Activated CD4-positive, alpha-beta T cell treated with anti-CD3 and anti-CD28 coated beads, Interleukin-2, amount 50 U/mL, for 24 hours (primary cell): ENCODE data around the gene TEX14.
"Not testable (repeated sequence)": the region's sequence is repeated elsewhere in the genome, so short reads cannot be mapped to it uniquely, and the experiment has no call there.

ENCODE experiments used
- DNase-seq, 2 donors: peaks; one replicate each; pipeline ENCODE4 v3.0.0-alpha.2; 2020; ENCODE audit warnings: low read depth in 1 of 2, low spot score in 1 of 2

TEX14 gene

DNA sequence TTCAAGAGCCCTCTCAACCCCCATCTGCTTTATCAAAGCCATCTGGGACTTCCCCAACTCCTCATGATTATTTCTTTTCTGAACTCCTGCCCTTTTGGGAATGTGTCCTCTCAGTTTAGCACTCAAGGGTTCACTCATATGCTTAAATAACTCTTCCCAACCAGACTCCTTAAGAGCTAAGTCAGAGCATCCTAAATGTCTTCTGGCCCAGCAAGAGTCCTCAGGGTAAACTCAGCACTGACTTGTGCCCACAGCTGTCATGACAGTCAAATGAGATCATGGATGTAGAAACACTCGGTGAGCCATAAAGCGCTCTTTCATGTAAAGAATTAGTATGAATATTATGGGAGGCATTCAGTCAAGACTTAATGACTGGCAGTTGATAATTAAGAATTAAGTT, 85.9 kb downstream of the TEX14 start:
- DNase-seq = no peak

DNA sequence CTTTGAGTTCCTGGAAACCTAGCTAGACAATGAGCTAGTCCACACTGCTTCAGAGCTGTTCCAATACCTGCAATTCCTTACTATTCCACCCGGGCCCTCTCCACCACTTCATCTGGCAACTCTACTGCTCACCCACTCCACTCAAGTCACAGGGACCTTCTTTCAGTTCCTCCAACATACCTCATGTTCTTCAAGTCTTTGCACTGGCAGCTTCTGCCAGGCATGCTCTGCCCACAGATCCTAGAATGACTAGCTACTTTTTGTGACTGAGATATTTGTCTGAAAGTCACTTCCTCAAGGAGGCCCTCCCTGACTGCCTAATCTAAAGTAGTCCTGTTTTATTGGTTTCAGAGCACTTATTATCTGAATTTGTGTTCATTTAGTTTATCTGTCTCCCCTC, 86.4 kb downstream of the TEX14 start:
- DNase-seq = no peak

DNA sequence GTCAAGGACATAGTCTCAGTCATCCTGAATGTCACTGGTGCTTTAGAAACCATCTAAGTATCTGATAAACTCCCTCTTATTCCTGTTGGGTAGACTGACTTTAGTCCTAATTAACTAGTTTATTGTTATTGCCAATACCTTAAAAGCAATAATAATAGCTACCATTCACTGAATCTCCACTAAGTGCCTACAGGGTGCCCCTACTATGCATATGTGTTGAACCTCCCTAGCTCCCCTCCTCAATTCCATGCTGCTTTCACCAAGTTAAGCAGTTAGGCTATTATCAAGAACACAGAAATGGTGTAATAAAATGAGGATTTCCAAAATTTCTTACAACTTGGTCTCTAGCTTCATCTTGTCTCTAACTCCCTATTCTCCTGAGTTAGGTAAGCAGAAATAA, 89.9 kb downstream of the TEX14 start:
- no peak for DNase-seq

DNA sequence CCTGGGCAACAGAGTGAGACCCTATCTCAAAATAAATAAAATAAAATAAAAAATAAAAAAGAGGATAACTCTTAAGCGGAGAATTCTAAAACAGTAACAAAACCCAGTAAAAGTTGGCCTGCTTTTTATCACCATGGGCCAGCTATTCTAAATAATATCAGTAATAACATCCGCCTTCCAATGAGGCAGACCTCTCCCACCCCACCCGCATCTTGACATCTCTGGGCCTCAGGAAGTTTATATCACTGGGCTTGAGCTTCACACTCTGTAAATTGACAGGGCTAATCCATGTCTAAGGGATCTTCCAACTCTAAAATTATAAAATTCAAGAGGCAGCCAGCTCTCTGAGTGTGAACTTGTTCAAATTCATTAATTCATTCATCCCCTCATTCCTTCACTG, 94.5 kb downstream of the TEX14 start:
- DNase-seq = no peak

DNA sequence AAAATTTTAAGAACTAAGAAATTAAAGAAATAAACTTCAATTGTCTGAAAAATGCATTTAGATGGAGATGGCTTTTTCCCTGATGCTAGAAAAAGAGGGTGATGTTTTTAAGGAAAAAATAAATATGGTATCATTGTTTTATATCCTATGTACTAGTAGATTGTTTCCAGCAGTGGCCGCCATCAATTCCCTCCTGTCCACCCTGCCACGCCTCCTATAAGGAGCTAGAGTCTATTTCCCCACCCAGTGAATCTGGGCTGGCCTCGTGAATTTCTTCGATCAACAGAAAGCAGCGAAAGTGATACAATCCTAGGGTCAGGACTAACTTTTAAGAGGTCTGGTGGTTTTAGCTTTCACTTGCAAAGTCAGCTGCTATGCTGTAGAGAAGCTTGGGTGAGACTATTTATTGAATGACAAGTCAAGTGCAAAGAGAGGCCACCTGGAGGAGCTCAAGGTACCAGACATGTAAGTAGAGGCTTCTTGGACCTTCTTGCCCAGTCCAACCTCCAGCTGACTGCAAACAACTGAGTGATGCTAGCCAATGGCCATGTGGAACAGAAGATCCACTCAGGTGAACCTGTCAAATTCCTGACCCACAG, 96.6 kb downstream of the TEX14 start:
- DNase-seq = no peak

DNA sequence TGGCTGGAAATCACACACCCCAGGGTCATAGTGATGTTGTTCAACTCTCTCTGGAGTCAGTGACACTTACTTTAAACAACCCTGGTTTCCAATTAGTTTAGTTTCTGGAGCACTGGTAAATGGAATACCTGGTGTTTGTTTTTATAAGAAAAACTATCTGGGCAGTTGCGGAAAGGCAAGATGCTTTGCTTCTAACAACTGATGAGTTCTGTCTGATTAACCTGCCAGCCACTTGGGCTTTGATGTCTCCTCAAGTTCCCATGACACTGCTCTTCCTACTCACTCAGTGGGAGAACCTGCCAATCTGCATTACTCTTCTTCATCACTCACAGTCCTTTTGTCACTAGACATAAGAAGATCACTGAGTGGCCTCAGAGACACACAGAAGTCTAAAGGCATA, 98.7 kb downstream of the TEX14 start:
- no peak for DNase-seq

DNA sequence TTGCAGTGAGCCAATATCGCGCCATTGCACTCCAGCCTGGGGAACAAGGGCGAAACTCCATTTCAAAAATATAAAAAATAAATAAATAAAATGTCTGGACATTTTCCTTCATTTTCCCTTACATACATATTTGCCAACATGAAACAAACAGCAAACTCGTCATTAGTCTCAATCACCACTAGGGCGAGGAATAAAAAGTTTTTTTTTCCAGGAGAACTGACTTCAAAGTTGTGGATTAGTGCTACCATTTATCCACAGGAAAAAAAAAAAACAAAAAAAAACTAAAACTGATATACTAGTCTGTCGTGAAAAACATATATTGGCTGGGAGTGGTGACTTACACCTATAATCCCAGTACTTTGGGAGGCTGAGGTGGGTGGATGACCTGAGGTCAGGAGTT, 100.4 kb downstream of the TEX14 start:
- no peak for DNase-seq

DNA sequence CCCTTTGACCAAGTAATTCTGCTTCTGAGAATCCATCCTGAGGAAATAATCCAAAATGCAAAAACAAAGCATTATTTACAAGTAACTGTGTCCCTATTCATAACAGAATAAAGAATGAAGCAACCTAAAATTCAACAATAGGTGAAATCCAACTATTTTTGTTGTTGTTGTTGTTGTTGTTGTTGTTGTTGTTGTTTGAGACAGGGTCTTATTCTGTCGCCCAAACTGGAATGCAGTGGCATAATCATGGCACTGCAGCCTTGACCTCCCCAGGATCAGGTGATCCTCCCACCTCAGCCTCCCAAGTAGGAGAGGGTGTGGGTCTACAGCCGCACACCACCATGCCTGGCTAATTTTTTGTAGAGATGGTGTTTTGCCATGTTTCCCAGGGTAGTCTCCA, 101.5 kb downstream of the TEX14 start:
- no peak for DNase-seq

DNA sequence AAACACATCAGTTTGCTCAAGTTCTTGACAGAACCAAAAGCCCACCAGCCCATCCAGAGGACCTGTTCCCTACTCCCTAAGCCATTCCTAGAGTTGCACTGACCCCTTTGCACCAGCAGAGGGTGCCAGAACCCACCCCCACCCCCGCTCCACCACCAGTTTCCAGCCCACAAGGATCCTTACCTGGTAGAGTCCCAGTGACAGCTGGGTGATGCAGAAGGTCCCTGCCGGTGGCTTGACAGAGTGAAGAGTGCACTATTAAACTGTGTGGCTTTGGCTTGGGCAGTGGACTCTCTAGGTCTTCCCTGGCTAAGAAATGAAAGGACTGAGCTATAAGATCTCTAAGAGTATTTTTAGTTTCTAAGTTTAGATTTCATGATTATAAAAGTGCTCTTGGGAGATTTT, 104.1 kb downstream of the TEX14 start:
- DNase-seq = peak; percentile 16 to 45

DNA sequence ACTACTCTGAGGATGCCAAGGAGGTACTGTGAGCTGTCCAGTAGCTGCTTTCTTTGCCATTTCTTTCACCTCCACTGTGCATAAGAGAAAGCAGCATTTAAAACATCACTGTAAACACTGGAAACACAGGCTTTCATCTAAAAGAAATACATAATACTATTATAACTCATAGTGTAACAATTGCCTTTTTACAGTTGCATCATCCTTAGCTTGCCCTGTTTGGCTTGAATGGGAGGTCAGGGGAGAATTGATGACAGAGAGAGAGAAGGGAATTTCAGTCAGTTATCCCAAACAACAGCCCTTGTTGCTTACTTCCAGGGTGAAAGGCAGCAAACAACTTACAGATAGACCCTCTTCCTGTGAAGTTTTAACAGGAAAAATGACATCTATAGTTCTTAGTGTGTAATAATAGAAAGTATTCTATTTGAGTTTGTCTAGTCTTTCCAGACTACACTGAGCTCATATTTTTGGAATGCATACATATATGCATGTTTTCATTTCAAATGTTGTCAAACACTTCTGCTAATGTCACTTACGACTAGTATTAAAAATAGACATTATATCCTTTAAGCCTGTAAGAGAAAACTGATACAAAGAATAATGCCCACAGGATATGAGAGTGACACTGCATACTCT, 105.7 kb downstream of the TEX14 start:
- DNase-seq = no peak

DNA sequence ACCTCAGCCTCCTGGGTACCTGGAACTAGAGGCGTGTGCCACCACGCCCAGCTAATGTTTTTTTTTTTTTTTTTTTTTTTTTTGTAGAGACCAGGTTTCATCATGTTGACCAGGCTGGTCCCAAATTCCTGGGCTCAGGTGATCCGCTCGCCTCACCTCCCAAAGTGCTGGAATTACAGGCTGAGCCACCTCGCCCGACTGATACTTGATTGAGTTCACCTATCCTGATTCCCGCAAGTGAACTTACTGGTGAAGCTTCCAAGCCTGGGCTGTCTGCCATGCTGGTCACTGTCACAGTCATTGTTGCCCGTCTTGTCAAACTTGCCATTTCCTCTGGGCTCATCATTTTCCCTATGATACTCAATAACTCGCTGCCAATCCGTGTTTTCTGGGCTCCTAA, 106.3 kb downstream of the TEX14 start:
- DNase-seq = no peak

DNA sequence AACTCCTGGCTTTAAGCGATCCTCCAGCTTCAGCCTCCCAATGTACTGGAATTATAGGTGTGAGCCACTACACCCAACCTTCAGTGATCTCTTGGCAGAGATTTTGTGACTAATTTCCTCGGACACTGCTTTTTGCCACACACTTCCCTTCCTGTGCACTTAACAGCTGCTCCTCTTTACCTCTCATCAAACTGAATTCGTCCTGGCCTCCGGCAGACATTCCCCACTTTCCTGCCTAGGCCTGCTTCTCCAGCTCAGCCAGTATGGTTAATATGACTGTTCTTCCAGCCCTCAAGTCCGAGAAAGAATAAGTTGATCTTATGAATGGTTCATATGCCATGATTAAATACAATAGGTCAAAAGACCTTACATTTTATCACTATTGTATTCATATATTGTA, 108.4 kb downstream of the TEX14 start:
- DNase-seq = no peak

DNA sequence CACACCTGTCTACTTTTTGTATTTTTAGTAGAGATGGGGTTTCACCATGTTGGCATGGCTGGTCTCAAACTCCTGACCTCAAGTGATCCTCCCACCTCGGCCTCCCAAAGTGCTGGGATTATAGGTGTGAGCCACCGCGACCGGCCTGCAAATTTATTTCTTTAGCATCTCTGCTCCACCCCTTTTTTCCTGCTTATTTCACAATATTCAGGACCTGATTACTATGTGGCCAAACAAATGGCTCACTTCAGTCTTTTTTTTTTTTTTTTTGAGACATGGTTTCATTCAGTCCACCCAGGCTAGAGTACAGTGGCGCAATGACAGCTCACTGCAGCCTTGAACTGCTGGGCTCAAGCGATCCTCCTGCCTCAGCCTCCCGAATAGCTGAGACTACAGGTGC, 109.1 kb downstream of the TEX14 start:
- not testable (repeated sequence) for DNase-seq

DNA sequence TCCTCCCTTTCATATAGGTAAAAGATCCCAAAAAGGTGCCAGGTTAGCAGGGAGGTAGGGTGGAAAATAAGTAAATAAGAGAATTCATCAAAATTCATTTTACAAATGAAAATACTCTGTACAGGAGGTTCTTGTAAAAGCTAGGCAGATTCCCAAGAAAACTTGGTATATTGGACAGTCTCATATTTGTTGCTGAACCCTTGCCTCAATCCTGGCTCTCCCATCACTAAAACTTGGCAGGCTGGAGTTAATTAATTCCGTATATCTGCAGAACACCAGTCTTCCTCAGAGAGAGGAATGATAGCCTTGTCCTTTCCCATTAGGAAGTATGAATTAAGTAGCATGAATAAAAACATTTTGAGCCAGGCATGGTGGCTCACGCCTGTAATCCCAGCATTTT, 111.2 kb downstream of the TEX14 start:
- no peak for DNase-seq

DNA sequence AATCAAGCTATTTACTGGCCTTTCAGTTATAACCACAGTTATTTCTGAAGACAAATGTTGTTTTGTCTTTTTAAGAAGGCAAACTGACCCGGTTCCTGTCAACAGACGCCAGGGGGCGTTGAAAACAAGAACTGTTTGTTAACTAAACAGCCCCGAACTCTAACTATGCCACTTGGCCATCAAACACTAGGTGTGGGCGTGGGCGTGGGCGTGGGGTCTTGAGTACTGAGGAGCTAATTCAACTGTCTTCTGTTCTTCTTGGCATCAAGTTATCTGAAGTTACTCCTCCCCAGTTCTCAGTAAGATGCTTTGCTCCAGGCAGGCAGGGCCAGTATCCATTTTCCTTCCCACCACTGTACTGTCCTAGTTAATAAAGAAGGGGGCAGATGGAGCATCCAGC, 114.1 kb downstream of the TEX14 start:
- peak; percentile 2 to 14 for DNase-seq

DNA sequence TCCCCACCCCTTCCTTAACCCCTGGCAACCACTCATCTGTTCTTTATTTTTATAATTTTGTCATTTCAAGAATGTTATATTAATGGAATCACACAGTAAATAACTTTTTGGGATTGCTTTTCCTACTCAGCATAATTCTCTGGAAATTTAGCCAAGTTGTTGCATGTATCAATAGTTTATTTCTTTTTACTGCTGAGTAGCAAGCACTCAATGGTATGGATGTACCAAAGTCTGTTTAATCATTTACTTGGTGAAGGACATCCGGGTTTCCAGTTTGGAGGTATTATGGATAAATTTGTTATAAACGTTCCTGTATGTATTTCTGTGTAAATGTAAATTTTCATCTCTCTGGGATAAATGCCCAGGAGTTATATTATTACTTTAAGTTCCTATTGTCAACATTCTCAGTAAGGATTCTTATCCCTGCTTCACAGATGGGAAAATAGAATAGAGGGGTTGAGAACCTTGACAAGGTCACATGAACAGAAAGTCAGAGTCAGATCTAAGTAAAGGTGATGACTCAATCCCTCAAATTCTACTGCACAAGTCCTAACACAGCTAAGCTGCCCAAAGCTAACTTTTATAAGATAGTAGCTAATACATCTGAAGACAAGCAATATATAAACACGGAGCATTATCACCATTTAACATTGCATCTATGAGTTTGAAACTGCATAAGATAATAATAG, 115.0 kb downstream of the TEX14 start:
- no peak for DNase-seq

DNA sequence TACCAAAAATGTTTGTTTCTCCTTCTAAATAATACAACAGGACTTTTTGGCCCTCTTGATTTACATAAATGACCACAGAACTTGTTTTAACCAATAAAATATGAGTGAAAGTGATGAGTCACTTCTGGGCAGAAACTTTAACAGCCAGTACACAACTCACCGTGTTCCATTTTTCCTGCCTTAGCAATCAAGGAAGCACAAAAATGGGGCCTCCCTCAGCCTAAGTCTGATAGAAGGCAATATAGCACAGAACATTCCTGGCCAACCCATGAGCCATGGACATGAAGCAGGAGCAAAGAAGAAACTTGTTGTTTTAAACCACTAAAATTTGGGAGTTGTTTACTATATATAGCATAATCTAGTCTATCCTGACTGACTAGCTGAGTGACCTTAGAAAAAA, 116.3 kb downstream of the TEX14 start:
- DNase-seq = no peak

DNA sequence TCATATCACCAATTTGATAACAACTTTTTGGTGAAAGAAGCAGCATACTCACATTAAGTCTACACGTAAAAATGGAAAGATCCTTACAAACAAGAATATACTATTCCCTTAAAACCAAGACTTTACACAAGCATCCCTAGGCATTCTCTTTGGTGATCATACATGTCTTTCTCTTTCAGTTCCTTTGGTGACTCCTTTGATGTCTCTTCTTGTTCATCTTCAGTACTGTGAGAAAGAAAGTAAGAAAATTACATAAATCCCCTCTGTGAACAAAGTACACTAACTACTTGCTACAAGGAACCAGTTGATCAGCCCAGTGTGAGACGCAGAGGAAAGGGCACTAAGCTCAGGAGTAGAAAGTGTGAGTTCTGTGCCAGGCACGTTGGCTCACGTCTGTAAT, 117.8 kb downstream of the TEX14 start:
- no peak for DNase-seq

DNA sequence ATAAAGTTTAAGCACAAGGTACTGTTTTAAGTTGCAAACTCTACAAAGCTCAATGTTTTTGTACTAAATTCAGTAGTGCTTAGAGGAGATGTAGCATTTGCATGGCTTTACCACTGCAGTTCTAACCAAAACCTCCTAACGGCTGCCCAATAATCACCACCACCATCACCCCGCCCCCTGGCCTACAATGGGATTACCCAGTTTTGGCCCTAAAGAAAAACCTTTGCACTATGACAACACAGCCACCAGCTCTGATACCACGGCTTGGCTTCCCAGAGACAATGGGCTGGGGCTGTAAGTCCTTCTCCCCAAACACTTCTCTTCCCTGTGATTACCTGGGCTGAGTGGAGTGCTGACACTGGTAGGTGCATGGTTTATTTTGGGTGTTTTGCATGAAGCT, 119.0 kb downstream of the TEX14 start:
- DNase-seq = no peak

DNA sequence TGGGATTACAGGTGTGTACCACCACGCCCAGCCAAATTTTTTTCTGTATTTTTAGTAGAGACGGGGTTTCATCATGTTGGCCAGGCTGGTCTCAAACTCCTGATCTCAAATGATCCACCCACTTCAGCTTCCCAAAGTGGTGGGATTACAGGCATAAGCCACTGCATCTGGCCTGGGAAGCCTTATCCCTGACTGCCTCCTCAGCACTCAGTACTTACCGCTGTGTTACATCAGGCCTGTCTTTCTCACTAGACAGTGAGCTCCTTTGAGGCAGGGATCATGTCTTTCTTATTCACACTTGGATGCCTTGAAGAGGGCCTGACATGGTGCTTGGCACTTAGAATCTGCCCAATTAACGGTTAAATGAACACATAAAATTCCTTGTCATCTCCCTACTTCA, 121.1 kb downstream of the TEX14 start:
- DNase-seq = no peak

DNA sequence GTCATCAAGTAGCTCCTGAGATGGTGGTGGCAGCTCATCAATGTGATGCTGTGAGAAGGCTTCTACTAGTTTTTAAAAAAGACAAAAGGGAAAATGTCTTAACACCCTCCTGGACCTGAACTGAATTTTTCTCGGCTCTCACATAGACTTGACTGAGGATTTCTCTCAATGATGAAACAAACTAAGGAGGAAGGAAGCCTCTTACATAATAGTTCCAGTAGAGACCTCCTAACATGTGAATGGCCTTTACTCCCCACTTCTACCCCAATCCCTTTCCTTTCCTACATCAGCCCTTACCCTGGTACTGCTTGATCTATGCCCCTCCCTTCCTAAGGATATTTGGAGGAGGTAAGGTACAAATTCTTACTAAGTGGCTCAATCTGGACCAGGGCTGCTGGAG, 122.6 kb downstream of the TEX14 start:
- no peak for DNase-seq

DNA sequence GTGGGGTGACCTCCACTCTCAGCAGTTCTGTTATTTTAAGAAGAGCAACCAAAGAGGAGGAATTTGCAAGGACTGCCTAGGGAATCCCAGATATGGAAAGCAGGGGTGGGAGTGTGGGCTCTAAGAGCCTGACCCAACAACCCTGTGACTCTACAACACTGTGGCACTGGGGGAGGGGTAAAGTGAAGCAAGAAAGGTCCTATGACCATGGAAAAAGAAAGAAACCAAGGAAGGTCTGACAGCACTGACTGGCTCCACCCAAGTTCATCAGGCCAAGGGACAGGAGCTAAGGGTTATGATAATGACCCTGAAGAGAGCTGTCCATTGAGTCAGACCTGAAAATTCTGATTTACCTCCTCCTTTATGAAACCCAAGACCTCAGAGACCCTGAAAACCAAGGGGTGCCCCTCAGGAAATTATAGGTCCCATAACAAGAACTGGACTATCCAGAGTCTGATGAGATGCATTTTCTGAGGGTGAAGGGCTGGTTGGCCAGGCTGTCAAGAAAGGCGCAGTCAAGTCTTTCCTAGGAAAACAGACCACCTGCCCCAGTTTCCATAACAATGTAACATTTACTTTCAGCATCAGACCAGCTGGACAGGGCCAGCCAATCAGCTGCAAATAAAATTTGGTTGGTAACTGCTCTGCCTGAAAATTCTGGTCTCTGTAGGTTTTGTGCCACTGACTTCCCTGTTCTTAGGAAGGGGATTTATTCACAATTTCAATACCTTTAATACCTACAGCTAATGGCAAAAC, 123.6 kb downstream of the TEX14 start:
- no peak for DNase-seq
